HepG2 (cell line): ENCODE data around the gene TPI1. TPM values are rescaled to one million over a fixed set of nuclear protein-coding genes. Genes with fewer than 3 reads are reported as not detected.

Experiments used
- ATAC-seq: fragments of 200-7000 bp; cut with Tn5 transposase; 3 replicates; pipeline ENCODE4 v1.9.1; 2020; ENCODE audit warnings: mild to moderate bottlenecking, moderate library complexity
- BruUV-seq: library from RNA; stranded (reverse); fragments of 400-500 nt; replicated peaks from 2 replicates; lab custom pipeline; 2021; lab: Mats Ljungman, UMichigan
- CTCF ChIA-PET: fragments of 300-600 bp; formaldehyde crosslinking; extraction: SDS; loops from one replicate; lab custom pipeline; 2021; ENCODE audit warnings: low total read pairs, inconsistent platforms, low intra/inter-chr PET ratio; lab: Yijun Ruan, JAX
- POLR2A ChIA-PET: fragments of 350-600 bp; sonication (Branson Sonifier 250); formaldehyde crosslinking; loops from one replicate; lab custom pipeline; 2020; ENCODE audit warnings: antibody characterized with exemption, inconsistent platforms; lab: Yijun Ruan, JAX
- DNase-seq: peaks from one replicate; pipeline ENCODE4 v3.0.0-alpha.2; 2015; ENCODE audit warnings: low spot score
- FAIRE-seq: peaks from 3 replicates; lab custom pipeline; 2011; peaks lifted over from hg19 to GRCh38; lab: Jason Lieb, UNC
- H2AFZ ChIP-seq: one replicate; pipeline ENCODE4 v1.6.1; 2011; ENCODE audit warnings: low read length, inconsistent platforms
- H3K27ac ChIP-seq: fragments of 300-600 bp; 3 replicates; pipeline ENCODE4 v1.8.0; 2011; ENCODE audit warnings: mixed run types, mild to moderate bottlenecking, mixed read lengths, low read length, inconsistent platforms; ENCODE audit not compliant: insufficient read depth; ENCODE audit errors: extremely low read length
- H3K27me3 ChIP-seq, 2 experiments: fragments of 200-600 bp in 1 of 2; 2 replicates in 1 of 2; 3 replicates in 1 of 2; pipeline versions ENCODE4 v1.6.0 to v1.8.0; 2011; ENCODE audit warnings: low read length in 2 of 2, mild to moderate bottlenecking in 2 of 2, moderate library complexity in 2 of 2, inconsistent platforms in 1 of 2; ENCODE audit not compliant: insufficient read depth in 2 of 2, control insufficient read depth in 1 of 2
- H3K36me3 ChIP-seq, 2 experiments: fragments of 200-600 bp in 1 of 2; replicated peaks in 1 of 2; 2 replicates in 1 of 2; 3 replicates in 1 of 2; pipeline versions ENCODE4 v1.5.1 to v1.8.0; 2011; ENCODE audit warnings: low read length in 2 of 2, inconsistent platforms in 1 of 2; ENCODE audit not compliant: insufficient read depth in 2 of 2, control insufficient read depth in 1 of 2
- H3K4me1 ChIP-seq: 2 replicates; pipeline ENCODE4 v1.5.1; 2012; ENCODE audit warnings: low read length, inconsistent platforms; ENCODE audit not compliant: insufficient read depth
- H3K4me2 ChIP-seq: 2 replicates; pipeline ENCODE4 v1.6.0; 2011; ENCODE audit warnings: low read depth, low read length, inconsistent platforms
- H3K4me3 ChIP-seq, 3 experiments: fragments of 200-600 bp in 1 of 3; sonication (generic), shearing (Covaris generic) in 1 of 3; replicated peaks in 1 of 3; 2 replicates each; pipeline ENCODE4 v1.5.1; 2011 to 2016; ENCODE audit warnings: low read length in 3 of 3, inconsistent platforms in 2 of 3, low read depth in 2 of 3, mild to moderate bottlenecking in 2 of 3, control low read depth in 1 of 3, mixed read lengths in 1 of 3; ENCODE audit not compliant: insufficient read depth in 1 of 3
- H3K79me2 ChIP-seq: one replicate; pipeline ENCODE4 v1.6.1; 2011; ENCODE audit warnings: low read length, inconsistent platforms; ENCODE audit not compliant: insufficient read depth
- H3K9ac ChIP-seq: 2 replicates; pipeline ENCODE4 v1.6.0; 2011; ENCODE audit warnings: mild to moderate bottlenecking, low read depth, low read length, inconsistent platforms; ENCODE audit not compliant: insufficient read depth
- H3K9me3 ChIP-seq: 2 replicates; pipeline ENCODE4 v1.5.1; 2012; ENCODE audit warnings: mild to moderate bottlenecking, low read length
- H4K20me1 ChIP-seq: 2 replicates; pipeline ENCODE4 v1.6.0; 2011; ENCODE audit warnings: inconsistent platforms, mild to moderate bottlenecking, low read length, moderate library complexity; ENCODE audit not compliant: insufficient read depth
- FUBP1 ChIP-seq: sonication (generic); formaldehyde crosslinking; IDR thresholded peaks from 2 replicates; pipeline ENCODE4 v1.5.1; 2020; ENCODE audit warnings: missing genetic modification reagents, mild to moderate bottlenecking, borderline replicate concordance
- GPN1 ChIP-seq: sonication (generic); formaldehyde crosslinking; IDR thresholded peaks from 2 replicates; pipeline ENCODE4 v1.5.1; 2020; ENCODE audit warnings: missing genetic modification reagents, borderline replicate concordance
- HNF1B ChIP-seq: sonication (generic); formaldehyde crosslinking; IDR thresholded peaks from 2 replicates; pipeline ENCODE4 v1.5.1; 2020; ENCODE audit warnings: mild to moderate bottlenecking, moderate library complexity, missing genetic modification reagents
- WGBS: methylation state at CpG from one replicate; pipeline ENCODE4 v1.1.6; 2017; ENCODE audit warnings: low lambda C conversion rate; 5-methylcytosine and 5-hydroxymethylcytosine counted together
- in situ Hi-C: cut with HindIII; loops from 2 replicates; pipeline ENCODE4 v1.10.0; 2017; ENCODE audit warnings: low pct_unique_long_range_greater_than_20kb; ENCODE audit not compliant: extremely low pct_ligation_motif_present
- intact Hi-C: fragments of 100-400 bp; cut with micrococcal nuclease; formaldehyde crosslinking; loops from one replicate; pipeline ENCODE4 v1.10.0; 2022; ENCODE audit not compliant: unreplicated experiment
- polyA plus RNA-seq, 8 experiments: library from polyadenylated mRNA; depleted of rRNA in 3 of 8; stranded (reverse) in 7 of 8; unstranded in 1 of 8; fragments of >200 nt; fragmentation: Illumina TruSeq in 4 of 8; extraction: Trizol in 4 of 8; gene quantifications; 2 replicates each; pipeline versions ENCODE4 v1.2.1 to v1.2.3, GENCODE V29; 2011 to 2016; ENCODE audit warnings: low read depth in 4 of 8, missing spikeins in 1 of 8, mixed read lengths in 1 of 8; ENCODE audit not compliant: insufficient read depth in 1 of 8
- total RNA-seq, 5 experiments: library from RNA; depleted of rRNA; stranded (reverse); fragments of >200 nt; fragmentation: Illumina TruSeq; extraction: Trizol; gene quantifications; 2 replicates each; pipeline ENCODE4 v1.2.3, GENCODE V29; 2016; ENCODE audit warnings: low read depth in 1 of 5

Gene TPI1
- total and polyA plus RNA-seq, 2 of the 13 experiments (the other 11 are each of a cell fraction or from before 2014, with no cell fraction given): 945 to 2,535 TPM

- ChIA-PET POLR2A (interaction anchor here (2.0 to 2.7 kb wide), 2 partner anchors 12 to 26 kb away, joined by 5 to 17 read pairs; partner anchors contain the start of genes CDCA3, TPI1 and USP5), CTCF (no interaction called here)
- BruUV-seq: no TSS peak
- Histone ChIP-seq H3K27ac (no peak overlapping the region), H3K27me3 (no peaks in the 10 kb centered on the region), H3K79me2 (no peaks in the 10 kb centered on the region), H3K9me3 (no peaks in the 10 kb centered on the region), H3K4me1 (no peaks in the 10 kb centered on the region), H3K4me3 (no peak overlapping the region), H3K9ac (no peak overlapping the region), H4K20me1 (no peaks in the 10 kb centered on the region), H2AFZ (no peak overlapping the region), H3K4me2 (no peak overlapping the region), H3K36me3 (peaks cover 11 to 25% of the 10 kb centered on the region in 2 experiments; a peak in 4 of 5 replicates)
- ATAC-seq (no peak), FAIRE-seq (no peak), DNase-seq (no peak)
- WGBS: 100% methylated on average over 1 of the region's 1 CpG
- intact Hi-C loops: no loop called here
- TF ChIP-seq GPN1 (CRISPR knock-in tag): no peak
- TF ChIP-seq HNF1B (CRISPR knock-in tag): no peak
- TF ChIP-seq FUBP1 (CRISPR knock-in tag): no peak
- in situ Hi-C loops: no loop called here
Observed at GRCh38 chr12:6840330-6840729, 27.0 kb upstream of the TPI1 start.
